GM12872 (cell line): Measurements from ENCODE around the gene SLC7A8.

Source experiments
- CTCF ChIP-seq: IDR thresholded peaks from 3 replicates; pipeline ENCODE4 v1.5.1; 2011; ENCODE audit warnings: low read depth, mild to moderate bottlenecking, low read length, moderate library complexity; ENCODE audit not compliant: insufficient read depth

The SLC7A8 gene

GRCh38 chr14:23160924-23161522 lies 22.4 kb downstream of the SLC7A8 start:
- no peak for TF ChIP-seq CTCF

- no peak for TF ChIP-seq CTCF
Observed at GRCh38 chr14:23159532-23159931, 23.9 kb downstream of the SLC7A8 start.

GRCh38 chr14:23158779-23159178 lies 24.7 kb downstream of the SLC7A8 start:
- TF ChIP-seq CTCF: no peak

GRCh38 chr14:23154964-23155587 lies 28.4 kb downstream of the SLC7A8 start:
- TF ChIP-seq CTCF: no peak

GRCh38 chr14:23153851-23154796 lies 29.3 kb downstream of the SLC7A8 start:
- TF ChIP-seq CTCF: no peak

- no peak for TF ChIP-seq CTCF
Observed at GRCh38 chr14:23151342-23151741, 32.1 kb downstream of the SLC7A8 start.

- no peak for TF ChIP-seq CTCF
Observed at GRCh38 chr14:23149745-23150144, 33.7 kb downstream of the SLC7A8 start.
